Stimulated activated CD4-positive, alpha-beta T cell treated with anti-CD3 and anti-CD28 coated beads, Interleukin-1b, Interleukin-23, amount 100 ng/mL, for 1 hour (primary cell): ENCODE data around the gene EPG5.
"Not testable (repeated sequence)": the region's sequence is repeated elsewhere in the genome, so short reads cannot be mapped to it uniquely, and the experiment has no call there.

Experiments
- DNase-seq, 2 donors: peaks; one replicate each; pipeline ENCODE4 v3.0.0-alpha.2; 2020; ENCODE audit warnings: low read depth in 2 of 2

The EPG5 gene

DNA sequence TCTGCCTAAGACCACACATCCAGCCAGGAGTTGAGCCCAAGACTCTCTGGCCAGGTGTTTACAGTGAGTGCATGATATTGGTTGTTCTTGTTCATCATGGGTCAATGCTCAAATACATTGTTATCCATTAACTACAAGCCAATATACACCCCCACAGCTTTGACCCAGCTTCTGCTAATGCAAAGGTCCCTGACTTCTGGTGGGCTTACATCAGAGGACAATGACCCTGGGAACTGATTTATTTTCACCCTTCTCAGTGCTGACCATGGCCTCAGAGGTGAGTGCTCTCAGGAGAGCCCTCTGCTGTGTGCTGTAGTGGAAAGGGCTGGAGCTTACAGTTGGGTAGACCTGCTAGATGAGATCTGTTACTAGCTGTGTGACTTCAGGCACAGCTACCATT, 152.4 kb downstream of the EPG5 start:
- not testable (repeated sequence) for DNase-seq

DNA sequence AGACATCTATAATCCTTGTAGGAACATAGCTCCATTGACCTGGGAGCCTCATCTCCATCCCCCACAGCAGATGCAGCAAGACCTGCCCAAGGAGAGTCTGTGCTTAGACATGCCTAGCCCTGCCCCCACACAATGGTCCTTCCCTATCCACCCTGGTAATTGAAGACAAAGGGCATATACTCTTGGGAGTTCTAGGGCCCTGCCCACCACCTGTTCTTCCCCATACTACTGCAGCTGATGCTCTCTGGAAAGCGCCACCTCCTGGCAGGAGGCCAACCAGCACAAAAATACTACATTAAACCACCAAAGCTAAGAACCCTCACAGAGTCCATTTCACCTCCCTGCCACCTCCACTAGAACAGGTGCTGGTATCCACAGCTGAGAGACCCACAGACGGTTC, 160.0 kb downstream of the EPG5 start:
- not testable (repeated sequence) for DNase-seq

DNA sequence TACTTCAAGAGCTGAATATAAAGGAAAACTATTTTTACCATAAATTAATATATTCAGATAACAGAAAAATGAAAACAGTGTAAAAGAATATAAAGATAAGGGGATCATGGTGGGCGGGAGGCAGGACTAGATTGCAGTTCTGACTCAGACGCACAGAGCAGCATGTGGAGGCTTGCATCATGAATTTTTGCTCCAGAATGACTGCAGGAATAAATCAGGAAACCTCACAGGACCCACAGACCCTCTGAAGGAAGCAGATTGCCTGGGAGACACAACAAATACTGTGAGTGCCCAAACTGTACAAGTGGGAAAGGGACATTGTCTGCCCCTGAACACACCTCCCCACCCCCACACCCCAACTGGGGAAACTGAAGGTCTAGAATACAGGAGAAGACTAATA, 160.9 kb downstream of the EPG5 start:
- DNase-seq, result no peak

DNA sequence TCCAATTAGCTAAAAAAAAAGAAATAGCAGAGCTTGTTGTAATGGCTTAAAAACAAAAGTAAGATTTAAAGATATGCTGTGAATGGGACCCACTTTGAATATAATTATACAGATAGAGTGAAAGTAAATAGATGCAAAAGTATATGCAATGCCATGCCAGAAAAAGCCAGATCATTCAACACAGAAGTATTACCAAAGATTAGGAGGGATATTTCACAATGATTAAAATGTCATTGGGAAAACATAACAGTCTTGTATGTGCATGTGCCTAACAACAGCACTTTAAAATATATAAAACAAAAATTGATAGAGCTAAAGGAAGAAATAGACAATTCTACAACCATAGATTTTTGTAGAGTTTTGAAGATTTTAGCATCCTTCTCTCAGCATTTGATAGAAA, 161.6 kb downstream of the EPG5 start:
- no peak for DNase-seq

DNA sequence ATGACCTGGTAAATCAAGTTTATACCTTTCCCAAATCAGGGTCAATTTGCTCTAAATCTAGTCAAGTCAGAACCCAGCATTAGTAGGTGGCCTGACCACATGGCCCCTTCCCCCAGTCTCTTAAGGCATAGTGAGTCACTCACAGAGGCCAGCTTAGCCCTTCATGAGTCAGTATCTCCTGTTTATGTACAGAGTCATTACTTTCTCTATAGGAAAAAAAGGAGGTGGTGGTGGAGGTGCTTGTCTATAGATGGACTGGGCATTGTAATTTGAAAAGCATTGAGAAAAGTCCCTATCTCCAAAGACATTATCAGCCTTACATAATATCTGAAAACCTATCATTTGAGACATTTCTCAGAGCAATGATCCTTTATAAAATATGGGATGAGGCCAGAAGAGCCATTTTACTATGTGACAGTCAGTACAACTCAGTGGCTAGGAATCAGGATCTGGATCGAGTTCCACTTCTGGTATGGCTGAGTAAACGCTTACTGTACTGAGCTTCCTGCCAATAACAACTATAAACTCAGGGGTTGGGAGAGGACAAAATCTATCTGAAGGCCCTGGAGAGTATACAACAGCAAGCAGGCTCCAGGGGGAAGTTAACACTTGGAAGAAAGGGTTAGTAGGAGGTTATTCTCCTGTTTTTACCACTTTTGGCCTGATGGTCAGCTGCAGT, 164.2 kb downstream of the EPG5 start:
- DNase-seq, result no peak

DNA sequence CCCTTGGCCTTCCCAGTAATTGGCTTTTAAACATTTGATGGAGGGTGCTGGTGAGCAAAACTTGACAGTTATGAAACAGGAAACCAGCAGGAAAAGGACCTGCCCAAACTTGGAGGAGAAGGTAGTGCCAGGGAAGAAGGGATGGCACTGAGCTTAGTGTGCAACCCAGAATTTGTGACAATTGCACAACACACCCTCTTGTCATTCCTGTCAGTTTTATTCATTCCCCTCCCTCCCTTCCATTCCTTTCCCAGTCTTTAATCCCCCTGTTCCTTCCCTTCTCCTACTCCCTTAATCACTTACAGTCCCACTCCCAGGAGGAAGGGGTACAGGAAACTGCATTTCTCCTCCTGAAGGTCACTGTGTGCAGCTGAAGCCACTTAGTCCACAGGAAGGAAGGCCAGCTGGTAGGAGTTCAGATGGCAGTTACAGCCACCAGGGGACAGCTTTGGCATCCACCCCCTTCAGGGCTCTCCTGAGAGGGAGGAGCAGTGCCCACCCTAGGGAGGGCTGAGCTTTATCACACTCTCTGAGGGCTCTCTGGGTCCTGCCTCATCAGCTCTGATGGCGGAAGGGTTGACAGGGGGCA, 165.6 kb downstream of the EPG5 start:
- DNase-seq, result no peak
